GM19395 (cell line): ENCODE data around the gene SHMT2.
A peak's percentile ranks its signal among the peaks of the same experiment; 100 is the strongest.

ENCODE experiments used
- ATAC-seq: cut with Tn5 transposase; IDR thresholded peaks from one replicate; pipeline ENCODE4 v1.9.1; 2021; ENCODE audit warnings: mild to moderate bottlenecking, moderate library complexity; ENCODE audit not compliant: unreplicated experiment

Gene SHMT2

GRCh38 chr12:57229634-57230380 lies at the start of gene SHMT2:
TSS of gene SHMT2 (plus strand) at chr12:57229711. CDS start at chr12:57229779, 68 bp downstream.
- ATAC-seq, result peak; percentile 65

- ATAC-seq, result no peak
Measured at GRCh38 chr12:57180321-57180989, 49.1 kb upstream of the SHMT2 start.

GRCh38 chr12:57181072-57181471 lies 48.4 kb upstream of the SHMT2 start:
- ATAC-seq, result no peak

GRCh38 chr12:57181561-57182155 lies 47.9 kb upstream of the SHMT2 start:
- ATAC-seq, result no peak

GRCh38 chr12:57182918-57183575 lies 46.5 kb upstream of the SHMT2 start:
- peak; percentile 90 for ATAC-seq

GRCh38 chr12:57183939-57184725 lies 45.4 kb upstream of the SHMT2 start:
- no peak for ATAC-seq

GRCh38 chr12:57185403-57185802 lies 44.1 kb upstream of the SHMT2 start:
- ATAC-seq, result no peak

GRCh38 chr12:57185906-57186508 lies 43.5 kb upstream of the SHMT2 start:
- no peak for ATAC-seq

- no peak for ATAC-seq
Measured at GRCh38 chr12:57187222-57188089, 42.1 kb upstream of the SHMT2 start.

GRCh38 chr12:57188090-57188425 lies 41.5 kb upstream of the SHMT2 start:
- ATAC-seq, result no peak

GRCh38 chr12:57190037-57190436 lies 39.5 kb upstream of the SHMT2 start:
- ATAC-seq, result no peak

GRCh38 chr12:57190821-57191220 lies 38.7 kb upstream of the SHMT2 start:
- no peak for ATAC-seq

- ATAC-seq, result no peak
Measured at GRCh38 chr12:57191410-57191809, 38.1 kb upstream of the SHMT2 start.

GRCh38 chr12:57192920-57193319 lies 36.6 kb upstream of the SHMT2 start:
- ATAC-seq, result no peak

- no peak for ATAC-seq
Measured at GRCh38 chr12:57193706-57194245, 35.7 kb upstream of the SHMT2 start.

GRCh38 chr12:57194253-57194652 lies 35.3 kb upstream of the SHMT2 start:
- no peak for ATAC-seq

GRCh38 chr12:57195186-57195585 lies 34.3 kb upstream of the SHMT2 start:
- ATAC-seq, result no peak

GRCh38 chr12:57195611-57196371 lies 33.7 kb upstream of the SHMT2 start:
- ATAC-seq, result no peak
